Panc1 (cell line): Measurements from ENCODE around the gene NLRC5. TPM values are rescaled to one million over a fixed set of nuclear protein-coding genes. Genes with fewer than 3 reads are reported as not detected.

Experiments used
- ATAC-seq: fragments of 200-7000 bp; cut with Tn5 transposase; 2 replicates; pipeline ENCODE4 v1.9.1; 2020; ENCODE audit warnings: mild to moderate bottlenecking, moderate library complexity
- BruUV-seq: library from RNA; stranded (reverse); fragments of 400-500 nt; replicated peaks from 2 replicates; lab custom pipeline; 2021; lab: Mats Ljungman, UMichigan
- CTCF ChIA-PET: fragments of 300-600 bp; sonication (Branson Sonifier 250); formaldehyde crosslinking; loops from one replicate; lab custom pipeline; 2022; ENCODE audit warnings: antibody characterized with exemption; lab: Charles Lee
- POLR2A ChIA-PET: fragments of 300-600 bp; sonication (Branson Sonifier 250); formaldehyde crosslinking; loops from one replicate; lab custom pipeline; 2022; ENCODE audit warnings: antibody characterized with exemption; lab: Charles Lee
- DNase-seq: peaks from one replicate; pipeline ENCODE4 v3.0.0-alpha.2; 2010; ENCODE audit warnings: low read depth, low spot score
- H3K27ac ChIP-seq: 2 replicates; pipeline ENCODE4 v1.5.1; 2011; ENCODE audit warnings: mild to moderate bottlenecking, low read length, inconsistent platforms
- H3K27me3 ChIP-seq: fragments of 200-500 bp; sonication (Bioruptor generic); 2 replicates; pipeline ENCODE4 v1.6.0; 2014; ENCODE audit warnings: low read length, inconsistent platforms; ENCODE audit not compliant: control insufficient read depth, insufficient read depth
- H3K36me3 ChIP-seq: fragments of 200-500 bp; sonication (Bioruptor generic); 2 replicates; pipeline ENCODE4 v1.5.1; 2014; ENCODE audit warnings: inconsistent platforms, mild to moderate bottlenecking, low read length, moderate library complexity; ENCODE audit not compliant: control insufficient read depth, insufficient read depth
- H3K4me1 ChIP-seq: 2 replicates; pipeline ENCODE4 v1.5.1; 2011; ENCODE audit warnings: inconsistent platforms, mild to moderate bottlenecking, low read length, moderate library complexity; ENCODE audit not compliant: control insufficient read depth, insufficient read depth
- H3K4me3 ChIP-seq, 2 experiments: 2 replicates each; pipeline ENCODE4 v1.5.1; 2011 to 2012; ENCODE audit warnings: low read depth in 2 of 2, low read length in 2 of 2, mild to moderate bottlenecking in 2 of 2, inconsistent platforms in 1 of 2, moderate library complexity in 1 of 2
- H3K9me3 ChIP-seq: fragments of 200-500 bp; sonication (Bioruptor generic); 2 replicates; pipeline ENCODE4 v1.5.1; 2014; ENCODE audit warnings: low read depth, mild to moderate bottlenecking, inconsistent platforms, low read length, moderate library complexity; ENCODE audit not compliant: control insufficient read depth, insufficient read depth
- CTCF ChIP-seq: fragments of 450-650 bp; IDR thresholded peaks from 2 replicates; pipeline ENCODE4 v1.5.1; 2017; ENCODE audit warnings: mild to moderate bottlenecking
- POLR2AphosphoS5 ChIP-seq: IDR thresholded peaks from 2 replicates; pipeline ENCODE4 v1.6.1; 2012; ENCODE audit warnings: mild to moderate bottlenecking, low read depth, low read length, moderate library complexity
- REST ChIP-seq, 2 experiments: IDR thresholded peaks; 2 replicates each; pipeline ENCODE4 v1.6.1; 2011 to 2012; ENCODE audit warnings: low read depth in 2 of 2, control low read depth in 1 of 2, low read length in 1 of 2, mild to moderate bottlenecking in 1 of 2, moderate library complexity in 1 of 2; ENCODE audit not compliant: insufficient read depth in 1 of 2
- SIN3A ChIP-seq: IDR thresholded peaks from 2 replicates; pipeline ENCODE4 v1.6.1; 2012; ENCODE audit warnings: low read depth, mild to moderate bottlenecking, low read length, moderate library complexity, borderline replicate concordance; ENCODE audit not compliant: insufficient read depth
- TCF7L2 ChIP-seq: IDR thresholded peaks from 2 replicates; pipeline ENCODE4 v1.6.1; 2011; ENCODE audit warnings: mild to moderate bottlenecking, low read depth, low read length, inconsistent platforms
- in situ Hi-C: cut with HindIII; loops from 2 replicates; pipeline ENCODE4 v1.10.0; 2016; ENCODE audit warnings: low sequenced_read_pairs, low pct_unique_long_range_greater_than_20kb
- intact Hi-C: fragments of 100-400 bp; cut with micrococcal nuclease; formaldehyde crosslinking; loops from one replicate; pipeline ENCODE4 v1.10.0; 2022; ENCODE audit not compliant: unreplicated experiment
- total RNA-seq: library from RNA; stranded (reverse); gene quantifications from one replicate; pipeline ENCODE4 v1.2.1, GENCODE V29; 2021; ENCODE audit not compliant: unreplicated experiment

NLRC5 gene
- total RNA-seq, 1 experiment from 2014 or later = 8.8 TPM

GRCh38 chr16:57123974-57124674 is 134.8 kb downstream of the NLRC5 start:
- no TSS peak for BruUV-seq
- in situ Hi-C loops (no loop called here), intact Hi-C loops (no loop called here)
- ATAC-seq (no peak), DNase-seq (no peak)
- Histone ChIP-seq H3K4me3 (no peak overlapping the region), H3K4me1 (no peaks in the 10 kb centered on the region), H3K36me3 (no peaks in the 10 kb centered on the region), H3K27me3 (no peaks in the 10 kb centered on the region), H3K9me3 (no peaks in the 10 kb centered on the region), H3K27ac (no peak overlapping the region)
- TF ChIP-seq TCF7L2 (no peak), SIN3A (no peak), REST (IDR thresholded peaks at IDR 0.05; ENCODE audit: insufficient read depth in 1 of 2, low read depth in 2 of 2, low read length in 1 of 2) (no peak), POLR2AphosphoS5 (no peak), CTCF (no peak)
- POLR2A ChIA-PET = no interaction called here
- CTCF ChIA-PET = no interaction called here

GRCh38 chr16:57125376-57125775 is 136.0 kb downstream of the NLRC5 start:
- H3K4me1 ChIP-seq = no peaks in the 10 kb centered on the region
- H3K4me3 ChIP-seq = no peak overlapping the region
- no peaks in the 10 kb centered on the region for H3K36me3 ChIP-seq
- no TSS peak for BruUV-seq
- ATAC-seq (no peak), DNase-seq (no peak)
- TF ChIP-seq CTCF = no peak
- no peak for TF ChIP-seq TCF7L2
- no peak for TF ChIP-seq REST (IDR thresholded peaks at IDR 0.05; ENCODE audit: insufficient read depth in 1 of 2, low read depth in 2 of 2, low read length in 1 of 2)
- no peak for TF ChIP-seq SIN3A
- TF ChIP-seq POLR2AphosphoS5 = no peak
- no peaks in the 10 kb centered on the region for H3K27me3 ChIP-seq
- H3K27ac ChIP-seq = no peak overlapping the region
- no peaks in the 10 kb centered on the region for H3K9me3 ChIP-seq
- intact Hi-C loops (no loop called here), in situ Hi-C loops (no loop called here)
- CTCF ChIA-PET = no interaction called here
- POLR2A ChIA-PET = no interaction called here
